NCI-H748 (cell line): ENCODE measurements around the gene GRHL3.

Experiments used
- DNase-seq: peaks from one replicate; lab custom pipeline; 2025; ENCODE audit not compliant: unreplicated experiment; lab: John Stamatoyannopoulos, UW

Gene GRHL3

GRCh38 chr1:24340770-24341169, 21.6 kb downstream of the GRHL3 start:
- DNase-seq, result no peak

GRCh38 chr1:24341260-24341659, 22.1 kb downstream of the GRHL3 start:
- peak; percentile 40 for DNase-seq

- DNase-seq, result no peak
Measured at GRCh38 chr1:24343412-24344089, 24.4 kb downstream of the GRHL3 start.

GRCh38 chr1:24344090-24344742, 25.1 kb downstream of the GRHL3 start:
- no peak for DNase-seq

- no peak for DNase-seq
Measured at GRCh38 chr1:24345334-24345733, 26.2 kb downstream of the GRHL3 start.

GRCh38 chr1:24347159-24347934, 28.2 kb downstream of the GRHL3 start:
- no peak for DNase-seq

- no peak for DNase-seq
Measured at GRCh38 chr1:24348196-24348595, 29.0 kb downstream of the GRHL3 start.

GRCh38 chr1:24349891-24350290, 30.7 kb downstream of the GRHL3 start:
- DNase-seq, result no peak

- no peak for DNase-seq
Measured at GRCh38 chr1:24351247-24351646, 32.1 kb downstream of the GRHL3 start.

GRCh38 chr1:24351918-24352627, 32.9 kb downstream of the GRHL3 start:
- DNase-seq, result peak; percentile 18

GRCh38 chr1:24353292-24353891, 34.2 kb downstream of the GRHL3 start:
- DNase-seq, result no peak

GRCh38 chr1:24355466-24355865, 36.3 kb downstream of the GRHL3 start:
- no peak for DNase-seq

- no peak for DNase-seq
Measured at GRCh38 chr1:24357038-24357437, 37.9 kb downstream of the GRHL3 start.

- no peak for DNase-seq
Measured at GRCh38 chr1:24360681-24361080, 41.5 kb downstream of the GRHL3 start.

GRCh38 chr1:24361811-24362210, 42.7 kb downstream of the GRHL3 start:
- no peak for DNase-seq

- DNase-seq, result no peak
Measured at GRCh38 chr1:24362396-24362795, 43.2 kb downstream of the GRHL3 start.

- DNase-seq, result no peak
Measured at GRCh38 chr1:24362982-24363614, 43.9 kb downstream of the GRHL3 start.

GRCh38 chr1:24363994-24364393, 44.8 kb downstream of the GRHL3 start:
- no peak for DNase-seq

- no peak for DNase-seq
Measured at GRCh38 chr1:24364605-24364974, 45.4 kb downstream of the GRHL3 start.

GRCh38 chr1:24364975-24365678, 46.0 kb downstream of the GRHL3 start:
- peak; percentile 59 for DNase-seq
